CD4-positive, alpha-beta T cell treated with Interleukin-17A for 1 hour (primary cell): Measurements from ENCODE around the gene MFAP1.
A peak's percentile ranks its signal among the peaks of the same experiment; 100 is the strongest.

Source experiments
- DNase-seq: peaks from one replicate; pipeline ENCODE4 v3.0.0-alpha.2; 2020

MFAP1 gene

DNA sequence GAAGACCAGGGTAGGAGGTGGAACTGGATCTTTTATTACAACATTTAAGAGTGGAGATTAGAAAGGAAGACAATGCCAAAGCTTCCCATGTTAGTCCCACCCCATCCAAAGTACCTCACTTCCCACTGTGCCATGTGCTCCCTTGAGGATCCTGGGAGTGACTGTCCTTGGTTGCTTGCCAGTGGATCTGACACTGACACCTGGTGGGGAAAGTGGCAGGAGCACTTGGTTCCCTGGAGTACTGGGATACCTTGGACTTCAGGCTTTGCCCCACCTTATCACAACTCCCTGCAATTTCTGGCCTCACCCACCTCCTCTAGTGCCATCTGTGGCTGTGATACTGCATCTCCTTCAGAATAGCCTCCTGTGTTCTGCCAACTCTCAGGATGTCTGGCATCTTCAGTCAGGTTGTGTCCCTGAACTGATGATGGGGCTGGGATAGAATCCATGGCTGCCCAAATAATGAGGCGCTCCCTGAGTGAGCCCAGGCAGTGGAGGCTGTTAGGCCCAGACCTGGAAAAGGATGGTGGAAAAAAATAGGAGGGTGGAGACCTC lies 49.0 kb downstream of the MFAP1 start:
- DNase-seq, result no peak

DNA sequence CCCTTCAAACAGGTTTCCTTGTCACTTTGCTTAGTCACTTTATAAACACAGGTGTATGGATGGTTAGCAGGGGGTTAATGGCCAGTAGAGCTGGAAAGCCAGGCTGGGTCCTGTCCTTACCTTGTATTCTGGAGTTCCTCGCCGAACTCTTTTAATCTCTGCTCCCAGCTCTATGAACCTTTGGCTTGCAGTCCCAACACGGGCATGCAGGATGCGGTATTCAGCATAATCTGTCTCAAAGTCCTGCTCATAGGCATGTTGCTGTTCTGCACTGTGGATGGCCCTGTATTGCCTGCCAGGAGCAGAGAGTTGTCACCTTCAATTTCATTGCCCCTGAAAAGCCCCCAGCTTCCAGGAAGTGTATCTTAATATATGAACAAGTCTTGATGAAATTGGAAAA lies 50.4 kb downstream of the MFAP1 start:
- no peak for DNase-seq

DNA sequence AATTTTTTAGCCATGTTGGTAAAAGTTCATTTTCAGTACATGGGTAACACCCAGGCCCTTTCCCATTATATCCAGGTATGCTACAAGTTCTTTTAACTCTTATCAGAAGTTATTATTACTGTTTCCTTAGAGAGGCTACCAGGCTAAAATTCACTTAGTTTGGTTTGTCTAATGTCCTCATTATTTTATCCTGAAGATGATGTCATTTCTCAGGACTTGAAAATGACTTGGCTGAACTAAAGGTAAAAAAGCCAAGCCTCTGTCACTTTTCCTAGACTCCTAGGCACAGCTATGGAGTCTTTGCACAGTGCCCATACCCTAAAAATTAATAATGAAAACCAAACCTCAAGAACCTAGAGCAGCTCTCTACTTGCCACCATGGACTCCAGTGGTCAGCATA lies 51.9 kb downstream of the MFAP1 start:
- DNase-seq, result no peak

DNA sequence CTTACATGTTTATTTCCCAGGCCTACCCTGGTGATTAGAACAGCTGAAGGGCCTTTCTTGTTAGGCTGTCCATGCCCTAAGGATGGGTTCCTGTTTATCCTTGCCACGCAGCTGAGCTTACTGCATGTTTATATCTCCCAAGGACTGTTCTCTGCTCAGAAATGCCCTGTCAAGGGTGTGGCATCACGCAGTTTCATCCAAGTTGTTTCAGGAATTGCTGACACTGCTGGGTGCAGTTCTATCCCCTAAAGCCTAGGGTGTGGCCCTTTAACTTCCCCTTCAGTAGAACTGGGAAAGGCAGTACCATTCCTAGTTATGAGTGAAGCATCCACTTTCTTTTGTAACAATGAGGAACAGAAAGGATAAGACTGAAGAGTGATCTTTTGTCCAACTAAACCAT lies 52.7 kb downstream of the MFAP1 start:
- no peak for DNase-seq

DNA sequence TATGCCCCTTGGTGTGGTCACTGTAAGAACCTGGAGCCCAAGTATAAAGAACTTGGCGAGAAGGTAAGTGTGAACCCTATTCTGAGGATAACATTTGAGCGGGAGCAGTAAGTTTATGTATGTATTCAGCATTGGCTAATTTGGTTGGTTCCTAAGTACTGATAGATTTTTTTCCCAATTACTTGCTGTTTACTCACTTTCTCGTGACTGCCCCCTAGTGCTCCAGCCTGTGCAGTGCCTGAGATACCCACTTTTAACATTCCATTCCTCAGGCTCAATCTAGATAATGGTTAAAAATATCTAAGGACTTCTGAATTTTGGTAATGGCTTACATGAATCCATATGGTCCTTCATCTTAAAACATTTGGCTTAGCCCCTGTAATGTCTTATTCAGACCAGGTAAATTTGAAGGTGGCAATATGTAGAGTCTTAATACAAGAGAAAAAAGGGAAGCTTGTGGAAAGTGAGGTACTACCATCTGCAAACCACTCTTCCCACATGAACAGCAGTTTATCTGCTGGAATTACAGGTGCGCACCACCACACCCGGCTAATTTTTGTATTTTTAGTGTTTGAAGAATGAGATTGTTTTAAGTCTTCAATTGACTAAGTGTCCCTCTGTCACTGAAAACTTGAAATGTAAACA lies 54.8 kb downstream of the MFAP1 start:
- DNase-seq, result peak; percentile 71

DNA sequence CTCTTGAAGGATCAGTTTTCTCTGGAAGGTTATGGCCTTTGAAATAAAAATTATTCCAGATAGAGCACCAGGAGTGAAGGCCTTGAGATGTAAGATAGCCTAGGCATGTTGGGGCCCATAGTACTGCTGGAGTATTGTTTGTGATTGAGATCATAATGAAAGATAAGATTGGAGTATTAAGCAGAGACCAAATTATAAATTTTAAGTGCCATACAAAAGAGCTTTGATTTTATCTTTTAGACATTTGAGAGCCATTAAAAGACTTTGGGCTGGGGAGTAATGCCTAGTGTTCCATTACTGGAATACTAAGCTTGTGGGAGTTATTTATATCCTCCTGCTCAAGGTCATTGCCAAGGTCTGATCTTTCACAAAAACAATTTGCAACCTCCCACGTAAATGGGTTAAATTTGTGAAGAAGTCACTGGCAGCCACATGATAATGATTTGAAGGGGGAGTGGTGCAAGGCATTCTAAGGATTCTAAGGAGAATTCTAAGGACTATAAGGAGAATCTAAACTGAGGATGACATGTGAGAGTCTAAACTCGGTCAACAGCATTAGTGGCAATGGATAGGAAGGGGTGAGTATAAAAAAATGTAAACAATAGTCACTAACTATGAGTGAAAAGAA lies 60.6 kb downstream of the MFAP1 start:
- DNase-seq, result no peak

DNA sequence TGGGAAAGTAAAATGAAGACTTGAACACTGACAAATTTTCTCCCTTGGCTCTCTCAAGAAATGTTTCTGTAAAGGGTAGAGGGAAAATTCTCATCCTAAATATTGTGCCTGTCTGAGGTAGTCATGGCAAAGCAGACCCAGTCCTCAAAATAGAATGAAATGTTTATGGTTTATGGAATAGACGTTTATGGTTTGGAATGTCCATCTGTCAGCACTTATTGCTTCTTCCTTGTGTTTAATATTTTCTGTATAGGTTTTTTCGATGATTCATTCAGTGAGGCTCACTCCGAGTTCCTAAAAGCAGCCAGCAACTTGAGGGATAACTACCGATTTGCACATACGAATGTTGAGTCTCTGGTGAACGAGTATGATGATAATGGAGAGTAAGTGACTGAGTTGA lies 61.7 kb downstream of the MFAP1 start:
- no peak for DNase-seq
